ENCODE measurements around the gene DSTYK. TPM values are rescaled to one million over a fixed set of nuclear protein-coding genes. Genes with fewer than 3 reads are reported as not detected.
A peak's percentile ranks its signal among the peaks of the same experiment; 100 is the strongest.

Gene DSTYK
- total RNA-seq, 1 donor from 2014 or later: 19.5 TPM

DNA sequence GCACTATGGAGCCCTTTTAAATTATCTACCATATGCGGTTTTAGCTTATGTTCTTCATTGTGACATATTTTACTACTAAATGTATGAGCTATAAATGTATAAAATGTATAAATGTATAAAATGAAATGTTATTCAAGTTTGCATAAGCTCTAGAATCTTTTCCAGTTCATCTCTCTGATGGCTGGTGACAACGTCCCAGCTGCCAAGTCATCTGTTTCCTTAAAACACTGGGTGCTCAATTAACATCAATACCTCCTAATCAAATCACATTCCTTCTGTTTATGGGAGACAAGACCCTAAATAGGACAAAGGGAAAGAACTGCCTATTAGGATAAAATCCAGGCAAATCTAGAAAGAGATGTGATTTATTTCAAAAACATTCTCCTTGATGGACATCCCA lies 22.9 kb downstream of the DSTYK start:
- Mint-ChIP-seq H3K4me3 (no peak overlapping the region), H3K27ac (no peak overlapping the region), H3K9me3 (no peaks in the 10 kb centered on the region), H3K27me3 (ENCODE audit: low read depth) (no peaks in the 10 kb centered on the region), H3K4me1 (peaks cover 38% of the 10 kb centered on the region), H3K36me3 (peaks cover 7% of the 10 kb centered on the region)
- TF ChIP-seq, protein P1, sequence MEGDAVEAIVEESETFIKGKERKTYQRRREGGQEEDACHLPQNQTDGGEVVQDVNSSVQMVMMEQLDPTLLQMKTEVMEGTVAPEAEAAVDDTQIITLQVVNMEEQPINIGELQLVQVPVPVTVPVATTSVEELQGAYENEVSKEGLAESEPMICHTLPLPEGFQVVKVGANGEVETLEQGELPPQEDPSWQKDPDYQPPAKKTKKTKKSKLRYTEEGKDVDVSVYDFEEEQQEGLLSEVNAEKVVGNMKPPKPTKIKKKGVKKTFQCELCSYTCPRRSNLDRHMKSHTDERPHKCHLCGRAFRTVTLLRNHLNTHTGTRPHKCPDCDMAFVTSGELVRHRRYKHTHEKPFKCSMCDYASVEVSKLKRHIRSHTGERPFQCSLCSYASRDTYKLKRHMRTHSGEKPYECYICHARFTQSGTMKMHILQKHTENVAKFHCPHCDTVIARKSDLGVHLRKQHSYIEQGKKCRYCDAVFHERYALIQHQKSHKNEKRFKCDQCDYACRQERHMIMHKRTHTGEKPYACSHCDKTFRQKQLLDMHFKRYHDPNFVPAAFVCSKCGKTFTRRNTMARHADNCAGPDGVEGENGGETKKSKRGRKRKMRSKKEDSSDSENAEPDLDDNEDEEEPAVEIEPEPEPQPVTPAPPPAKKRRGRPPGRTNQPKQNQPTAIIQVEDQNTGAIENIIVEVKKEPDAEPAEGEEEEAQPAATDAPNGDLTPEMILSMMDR (IDR thresholded peaks at IDR 0.05; ENCODE audit: unreplicated experiment): no peak
- no peak for DNase-seq (ENCODE audit: low spot score in 2 of 2, unreplicated experiment in 2 of 2)

DNA sequence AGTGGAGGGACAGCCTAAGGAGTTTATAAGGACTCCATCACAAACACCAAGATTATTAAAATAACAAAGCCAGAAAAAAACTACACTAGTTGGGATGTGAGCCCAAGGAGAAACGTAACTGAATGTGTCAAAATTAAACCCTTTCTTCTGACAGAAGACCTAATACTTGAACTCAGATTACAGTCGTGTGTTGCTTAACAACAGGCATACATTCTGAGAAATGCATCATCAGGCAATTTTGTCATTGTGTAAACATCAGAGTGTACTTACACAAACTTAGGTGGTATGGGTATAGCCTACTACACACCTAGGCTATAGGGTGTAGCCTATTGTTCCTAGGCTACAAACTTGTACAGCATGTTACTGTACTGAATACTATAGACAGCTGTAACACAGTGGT lies 23.4 kb downstream of the DSTYK start:
- Mint-ChIP-seq H3K27ac (no peak overlapping the region), H3K4me1 (peaks cover 36% of the 10 kb centered on the region), H3K36me3 (peaks cover 8% of the 10 kb centered on the region), H3K9me3 (no peaks in the 10 kb centered on the region), H3K4me3 (no peak overlapping the region), H3K27me3 (ENCODE audit: low read depth) (no peaks in the 10 kb centered on the region)
- TF ChIP-seq, protein P1 (IDR thresholded peaks at IDR 0.05; ENCODE audit: unreplicated experiment): no peak
- DNase-seq (ENCODE audit: low spot score in 2 of 2, unreplicated experiment in 2 of 2): no peak

DNA sequence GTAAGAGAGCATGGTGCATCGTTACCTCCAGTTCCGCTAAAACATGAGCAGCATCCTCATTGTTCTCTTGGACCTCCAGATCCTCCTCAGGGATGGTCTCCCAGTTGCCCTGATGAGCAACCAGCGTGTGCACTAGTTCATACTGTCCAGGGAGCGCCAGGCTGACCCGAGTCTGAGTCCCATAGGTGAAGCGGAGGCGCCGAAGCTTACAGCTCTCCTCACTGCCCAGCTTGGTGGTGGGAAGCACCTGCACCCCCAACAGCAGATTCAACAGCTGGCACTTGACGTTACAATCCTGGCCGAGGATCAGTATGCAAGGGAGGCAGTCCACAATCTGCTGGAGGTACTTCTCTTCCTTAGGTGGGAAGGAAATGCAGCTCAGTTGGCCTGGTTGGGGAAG lies 24.1 kb downstream of the DSTYK start:
- peaks cover 33% of the 10 kb centered on the region for H3K4me1 Mint-ChIP-seq
- TF ChIP-seq, protein P1 (IDR thresholded peaks at IDR 0.05; ENCODE audit: unreplicated experiment): no peak
- peaks cover 13% of the 10 kb centered on the region for H3K36me3 Mint-ChIP-seq
- H3K27ac Mint-ChIP-seq: no peak overlapping the region
- DNase-seq (ENCODE audit: low spot score in 2 of 2, unreplicated experiment in 2 of 2): no peak
- H3K4me3 Mint-ChIP-seq: no peak overlapping the region
- H3K9me3 Mint-ChIP-seq: no peaks in the 10 kb centered on the region
- no peaks in the 10 kb centered on the region for H3K27me3 Mint-ChIP-seq (ENCODE audit: low read depth)

DNA sequence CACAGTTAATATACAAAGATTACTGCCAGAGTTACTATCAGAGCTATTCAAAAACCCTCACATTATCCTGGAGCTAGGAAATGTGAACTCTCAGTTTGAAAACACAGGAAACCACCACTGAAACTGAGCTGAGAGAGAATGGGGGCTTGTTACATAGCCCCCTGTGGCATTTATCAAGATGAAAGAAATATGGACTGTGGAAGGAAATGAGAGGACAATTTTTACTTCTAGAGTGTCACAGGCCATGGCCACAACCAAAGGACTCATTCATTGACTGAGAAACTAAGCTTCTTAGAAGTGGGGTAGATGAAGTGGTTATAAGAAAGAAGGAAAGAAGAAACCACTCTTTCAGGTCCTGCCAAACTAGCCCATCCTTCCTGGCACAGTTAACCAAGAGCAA lies 25.3 kb downstream of the DSTYK start:
- Mint-ChIP-seq H3K4me3 (no peak overlapping the region), H3K27me3 (ENCODE audit: low read depth) (no peaks in the 10 kb centered on the region), H3K4me1 (peaks cover 25% of the 10 kb centered on the region), H3K27ac (no peak overlapping the region), H3K9me3 (no peaks in the 10 kb centered on the region), H3K36me3 (peaks cover 13% of the 10 kb centered on the region)
- no peak for DNase-seq (ENCODE audit: low spot score in 2 of 2, unreplicated experiment in 2 of 2)
- TF ChIP-seq, protein P1 (IDR thresholded peaks at IDR 0.05; ENCODE audit: unreplicated experiment): no peak

DNA sequence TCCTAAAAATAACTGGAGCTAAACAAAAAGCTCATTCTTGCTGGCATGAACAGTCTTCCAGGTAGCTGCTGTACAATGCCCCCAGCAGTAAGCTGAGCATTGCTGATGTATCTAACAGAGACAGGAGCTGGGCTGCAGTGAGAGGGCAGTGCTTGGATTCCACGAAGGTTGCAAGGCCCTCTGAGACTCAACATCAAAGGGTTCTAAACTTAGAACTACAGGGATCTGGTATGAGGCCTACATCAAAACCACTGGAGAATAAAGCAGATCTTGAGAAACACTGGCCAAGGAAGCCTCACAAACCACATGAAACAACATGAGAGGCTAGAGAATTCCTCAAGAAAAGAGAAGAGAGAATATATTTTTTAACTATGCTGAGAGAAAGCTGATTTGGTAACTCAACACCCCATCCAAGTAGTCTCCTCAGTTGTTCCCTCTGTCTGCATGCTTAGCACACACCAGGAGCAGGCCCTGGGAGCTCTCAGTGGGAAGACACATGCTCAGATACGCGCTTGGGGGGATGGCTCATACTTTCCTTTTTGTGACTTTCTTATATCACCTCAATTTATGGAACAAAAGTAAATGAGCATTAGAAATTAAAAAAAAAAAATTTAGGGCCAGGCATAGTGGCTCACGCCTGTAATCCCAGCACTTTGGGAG lies 27.7 kb downstream of the DSTYK start:
- TF ChIP-seq, protein P1 (IDR thresholded peaks at IDR 0.05; ENCODE audit: unreplicated experiment): no peak
- DNase-seq (ENCODE audit: low spot score in 2 of 2, unreplicated experiment in 2 of 2): no peak
- Mint-ChIP-seq H3K36me3 (peaks cover 19% of the 10 kb centered on the region), H3K27me3 (ENCODE audit: low read depth) (no peaks in the 10 kb centered on the region), H3K4me1 (peaks cover 13% of the 10 kb centered on the region), H3K4me3 (no peak overlapping the region), H3K27ac (peak overlapping the region; percentile 35), H3K9me3 (no peaks in the 10 kb centered on the region)

All from mesothelial cell of epicardium (in vitro differentiated cells).